Right lobe of liver (tissue), 4 donors: Measurements from ENCODE around the gene RAPGEF2.

Experiments used
- POLR2A ChIP-seq: fragments of 450-650 bp; IDR thresholded peaks from one replicate; pipeline ENCODE4 v1.6.1; 2017; ENCODE audit warnings: antibody characterized with exemption, mild to moderate bottlenecking
- TF ChIP-seq, protein P1 (sequence below), 4 donors: fragments of 200-600 bp in 3 of 4; fragments of 450-650 bp in 1 of 4; IDR thresholded peaks; one replicate each; pipeline versions ENCODE4 v1.5.1 to v1.8.0; 2016 to 2022; ENCODE audit warnings: antibody characterized with exemption in 4 of 4, mild to moderate bottlenecking in 2 of 4
- donor health status: DM: no; HTN: no; CAD: no.
- donor health status: DM: no; HTN: no; CAD: no.
- donor health status: DM: no; HTN: yes; CAD: no.

- TF ChIP-seq, protein P1, sequence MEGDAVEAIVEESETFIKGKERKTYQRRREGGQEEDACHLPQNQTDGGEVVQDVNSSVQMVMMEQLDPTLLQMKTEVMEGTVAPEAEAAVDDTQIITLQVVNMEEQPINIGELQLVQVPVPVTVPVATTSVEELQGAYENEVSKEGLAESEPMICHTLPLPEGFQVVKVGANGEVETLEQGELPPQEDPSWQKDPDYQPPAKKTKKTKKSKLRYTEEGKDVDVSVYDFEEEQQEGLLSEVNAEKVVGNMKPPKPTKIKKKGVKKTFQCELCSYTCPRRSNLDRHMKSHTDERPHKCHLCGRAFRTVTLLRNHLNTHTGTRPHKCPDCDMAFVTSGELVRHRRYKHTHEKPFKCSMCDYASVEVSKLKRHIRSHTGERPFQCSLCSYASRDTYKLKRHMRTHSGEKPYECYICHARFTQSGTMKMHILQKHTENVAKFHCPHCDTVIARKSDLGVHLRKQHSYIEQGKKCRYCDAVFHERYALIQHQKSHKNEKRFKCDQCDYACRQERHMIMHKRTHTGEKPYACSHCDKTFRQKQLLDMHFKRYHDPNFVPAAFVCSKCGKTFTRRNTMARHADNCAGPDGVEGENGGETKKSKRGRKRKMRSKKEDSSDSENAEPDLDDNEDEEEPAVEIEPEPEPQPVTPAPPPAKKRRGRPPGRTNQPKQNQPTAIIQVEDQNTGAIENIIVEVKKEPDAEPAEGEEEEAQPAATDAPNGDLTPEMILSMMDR (IDR thresholded peaks at IDR 0.05) = no peak
- TF ChIP-seq POLR2A = no peak
These were observed 56.7 kb downstream of the RAPGEF2 start for GRCh38 chr4:159159611-159160010.
